ENCODE results near the gene MMAB. TPM values are rescaled to one million over a fixed set of nuclear protein-coding genes. Genes with fewer than 3 reads are reported as not detected.

The MMAB gene
- total RNA-seq, 1 experiment from 2014 or later, result 83.0 TPM

DNA sequence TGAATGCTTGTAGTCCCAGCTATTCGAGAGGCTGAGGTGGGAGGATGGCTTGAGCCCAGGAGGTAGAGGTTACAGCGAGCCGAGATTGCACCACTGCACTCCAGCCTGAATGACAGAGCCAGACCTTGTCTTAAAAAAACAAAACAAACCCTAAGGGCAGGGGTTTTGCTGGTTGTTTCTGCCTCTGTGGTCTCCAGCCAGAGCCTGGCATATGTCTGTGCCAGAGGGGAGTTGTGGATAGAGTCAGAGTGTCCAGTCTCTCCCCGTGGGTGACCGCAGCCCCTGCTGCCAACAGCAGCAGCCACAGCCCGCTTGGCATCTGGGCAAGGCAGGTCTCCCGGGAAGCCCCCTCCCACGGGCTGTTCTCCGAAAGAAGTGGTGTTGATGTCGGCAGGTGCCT lies 37.9 kb upstream of the MMAB start:
- Histone ChIP-seq H3K27ac (ENCODE audit: low read length) (no peak overlapping the region), H4K20me1 (ENCODE audit: low read length) (no peaks in the 10 kb centered on the region)
- CTCF ChIA-PET, result no interaction called here

DNA sequence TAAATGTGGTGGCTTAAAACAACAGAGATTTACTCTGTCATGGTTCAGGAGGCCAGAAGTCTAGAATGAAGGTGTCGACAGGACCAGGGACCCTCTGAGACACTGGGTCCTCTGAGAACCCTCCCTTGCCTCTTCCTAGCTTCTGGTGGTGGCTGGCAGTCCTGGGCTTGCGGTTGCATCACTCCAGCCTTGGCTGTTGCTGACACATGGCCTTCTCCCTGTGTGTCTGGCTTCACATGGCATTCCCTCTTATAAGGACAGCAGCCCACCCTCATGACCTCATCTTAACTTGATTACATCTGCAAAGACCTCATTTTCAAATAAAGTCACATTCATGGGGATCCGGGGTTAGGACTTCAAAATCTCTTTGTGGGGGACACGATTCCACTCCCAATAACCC lies 37.2 kb upstream of the MMAB start:
- Histone ChIP-seq H3K4me1 (ENCODE audit: insufficient read depth, low read length) (no peaks in the 10 kb centered on the region), H3K4me2 (ENCODE audit: low read length) (no peak overlapping the region), H3K9ac (ENCODE audit: low read length) (no peak overlapping the region), H3F3A (ENCODE audit: low read length, unreplicated experiment) (no peaks in the 10 kb centered on the region), H3K9me2 (replicated peaks; ENCODE audit: low read length) (no peaks in the 10 kb centered on the region), H3K27me3 (ENCODE audit: low read length) (peaks cover 3% of the 10 kb centered on the region; the same call in 1 of the 2 replicates), H3K79me2 (ENCODE audit: low read length) (no peaks in the 10 kb centered on the region), H3K9me3 (ENCODE audit: low read length) (no peaks in the 10 kb centered on the region), H3K36me3 (ENCODE audit: low read depth, low read length) (no peaks in the 10 kb centered on the region), H4K20me1 (ENCODE audit: low read length) (no peaks in the 10 kb centered on the region), H3K27ac (ENCODE audit: low read length) (no peak overlapping the region), H3K4me3 (ENCODE audit: low read length) (no peak overlapping the region), H2AFZ (ENCODE audit: low read length) (no peak overlapping the region)
- intact Hi-C loops (cut with micrococcal nuclease), result no loop called here
- ChIA-PET POLR2A (ENCODE audit: unreplicated experiment) (no interaction called here), CTCF (no interaction called here)
- TF ChIP-seq EZH2 (IDR thresholded peaks at IDR 0.05; ENCODE audit: low read length, unreplicated experiment) (no peak), EZH2phosphoT487 (IDR thresholded peaks at IDR 0.05; ENCODE audit: borderline replicate concordance, low read length) (no peak)
- TF ChIP-seq, protein P1, sequence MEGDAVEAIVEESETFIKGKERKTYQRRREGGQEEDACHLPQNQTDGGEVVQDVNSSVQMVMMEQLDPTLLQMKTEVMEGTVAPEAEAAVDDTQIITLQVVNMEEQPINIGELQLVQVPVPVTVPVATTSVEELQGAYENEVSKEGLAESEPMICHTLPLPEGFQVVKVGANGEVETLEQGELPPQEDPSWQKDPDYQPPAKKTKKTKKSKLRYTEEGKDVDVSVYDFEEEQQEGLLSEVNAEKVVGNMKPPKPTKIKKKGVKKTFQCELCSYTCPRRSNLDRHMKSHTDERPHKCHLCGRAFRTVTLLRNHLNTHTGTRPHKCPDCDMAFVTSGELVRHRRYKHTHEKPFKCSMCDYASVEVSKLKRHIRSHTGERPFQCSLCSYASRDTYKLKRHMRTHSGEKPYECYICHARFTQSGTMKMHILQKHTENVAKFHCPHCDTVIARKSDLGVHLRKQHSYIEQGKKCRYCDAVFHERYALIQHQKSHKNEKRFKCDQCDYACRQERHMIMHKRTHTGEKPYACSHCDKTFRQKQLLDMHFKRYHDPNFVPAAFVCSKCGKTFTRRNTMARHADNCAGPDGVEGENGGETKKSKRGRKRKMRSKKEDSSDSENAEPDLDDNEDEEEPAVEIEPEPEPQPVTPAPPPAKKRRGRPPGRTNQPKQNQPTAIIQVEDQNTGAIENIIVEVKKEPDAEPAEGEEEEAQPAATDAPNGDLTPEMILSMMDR (conservative IDR thresholded peaks at IDR 0.05; ENCODE audit: low read depth, low read length), result no peak
- no TSS peak for BruUV-seq (replicated peaks)
- ATAC-seq (no peak), DNase-seq (no peak)

More for the DNA sequence above, 37.9 kb upstream of the MMAB start:
- Histone ChIP-seq H3F3A (ENCODE audit: low read length, unreplicated experiment) (no peaks in the 10 kb centered on the region), H3K9ac (ENCODE audit: low read length) (no peak overlapping the region), H3K36me3 (ENCODE audit: low read depth, low read length) (no peaks in the 10 kb centered on the region), H3K79me2 (ENCODE audit: low read length) (no peaks in the 10 kb centered on the region), H2AFZ (ENCODE audit: low read length) (no peak overlapping the region), H3K4me3 (ENCODE audit: low read length) (no peak overlapping the region), H3K27me3 (ENCODE audit: low read length) (peaks cover 10% of the 10 kb centered on the region; the same call in 1 of the 2 replicates), H3K9me2 (replicated peaks; ENCODE audit: low read length) (no peaks in the 10 kb centered on the region), H3K4me1 (ENCODE audit: insufficient read depth, low read length) (no peaks in the 10 kb centered on the region), H3K9me3 (ENCODE audit: low read length) (no peaks in the 10 kb centered on the region), H3K4me2 (ENCODE audit: low read length) (no peak overlapping the region)
- POLR2A ChIA-PET (ENCODE audit: unreplicated experiment), result no interaction called here
- no TSS peak for BruUV-seq (replicated peaks)
- DNase-seq, result no peak
- ATAC-seq, result no peak
- intact Hi-C loops (cut with micrococcal nuclease), result no loop called here
- TF ChIP-seq, protein P1 (conservative IDR thresholded peaks at IDR 0.05; ENCODE audit: low read depth, low read length), result no peak
- TF ChIP-seq EZH2phosphoT487 (IDR thresholded peaks at IDR 0.05; ENCODE audit: borderline replicate concordance, low read length) (no peak), EZH2 (IDR thresholded peaks at IDR 0.05; ENCODE audit: low read length, unreplicated experiment) (no peak)

DNA sequence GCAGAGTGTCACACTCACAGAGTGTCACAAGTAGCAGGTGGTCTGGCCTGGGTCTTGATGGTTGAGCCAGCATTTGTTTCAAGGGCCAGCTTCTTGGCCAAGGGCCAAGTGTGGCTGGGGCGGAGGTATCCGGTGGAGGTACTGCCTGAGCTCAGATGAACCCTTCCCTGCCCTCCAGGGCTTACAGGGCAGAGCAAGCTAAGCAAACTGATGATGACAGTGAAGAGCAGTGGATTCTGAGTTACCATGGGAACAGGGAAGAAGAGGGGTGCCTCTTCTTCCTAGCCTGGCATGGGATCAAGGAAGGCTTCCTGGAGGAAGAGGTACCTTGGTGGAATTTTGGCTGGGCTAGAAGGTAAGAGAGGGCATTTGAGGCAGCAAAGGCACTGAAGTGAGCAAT lies 36.0 kb upstream of the MMAB start:
- Histone ChIP-seq H3K27me3 (ENCODE audit: low read length) (no peaks in the 10 kb centered on the region), H3K4me3 (ENCODE audit: low read length) (no peak overlapping the region), H3K4me1 (ENCODE audit: insufficient read depth, low read length) (no peaks in the 10 kb centered on the region), H3K27ac (ENCODE audit: low read length) (no peak overlapping the region), H3K4me2 (ENCODE audit: low read length) (no peak overlapping the region), H3F3A (ENCODE audit: low read length, unreplicated experiment) (no peaks in the 10 kb centered on the region), H2AFZ (ENCODE audit: low read length) (no peak overlapping the region), H3K9me2 (replicated peaks; ENCODE audit: low read length) (no peaks in the 10 kb centered on the region), H3K9me3 (ENCODE audit: low read length) (no peaks in the 10 kb centered on the region), H3K36me3 (ENCODE audit: low read depth, low read length) (no peaks in the 10 kb centered on the region), H3K79me2 (ENCODE audit: low read length) (no peaks in the 10 kb centered on the region), H3K9ac (ENCODE audit: low read length) (no peak overlapping the region), H4K20me1 (ENCODE audit: low read length) (no peaks in the 10 kb centered on the region)
- no peak for DNase-seq
- BruUV-seq (replicated peaks), result no TSS peak
- POLR2A ChIA-PET (ENCODE audit: unreplicated experiment), result interaction anchor here (0.7 kb wide), 1 partner anchor 33 kb away, joined by 15 read pairs; no protein-coding TSS in a partner anchor
- CTCF ChIA-PET, result no interaction called here
- ATAC-seq, result no peak
- TF ChIP-seq, protein P1 (conservative IDR thresholded peaks at IDR 0.05; ENCODE audit: low read depth, low read length), result no peak
- no peak for TF ChIP-seq EZH2 (IDR thresholded peaks at IDR 0.05; ENCODE audit: low read length, unreplicated experiment)
- TF ChIP-seq EZH2phosphoT487 (IDR thresholded peaks at IDR 0.05; ENCODE audit: borderline replicate concordance, low read length), result no peak
- intact Hi-C loops (cut with micrococcal nuclease), result no loop called here
